Suprapubic skin (tissue), 4 donors: ENCODE results near the gene CCT7. TPM values are rescaled to one million over a fixed set of nuclear protein-coding genes. Genes with fewer than 3 reads are reported as not detected.

Source experiments
- DNase-seq, 2 donors: peaks; one replicate each; pipeline ENCODE4 v3.0.0-alpha.2; 2019; ENCODE audit warnings: low spot score in 2 of 2
- H3K27ac ChIP-seq: fragments of 200-600 bp; sonication (generic); one replicate; pipeline ENCODE4 v1.5.1; 2019
- H3K27me3 ChIP-seq: fragments of 200-600 bp; sonication (generic); one replicate; pipeline ENCODE4 v1.5.1; 2019
- H3K36me3 ChIP-seq: fragments of 200-600 bp; sonication (generic); one replicate; pipeline ENCODE4 v1.5.1; 2019
- H3K4me1 ChIP-seq: fragments of 200-600 bp; sonication (generic); one replicate; pipeline ENCODE4 v1.5.1; 2019
- H3K4me3 ChIP-seq: fragments of 200-600 bp; sonication (generic); one replicate; pipeline ENCODE4 v1.5.1; 2019; ENCODE audit warnings: mild to moderate bottlenecking
- H3K9me3 ChIP-seq: fragments of 200-600 bp; sonication (generic); one replicate; pipeline ENCODE4 v1.5.1; 2019
- EP300 ChIP-seq: sonication (generic); formaldehyde crosslinking; IDR thresholded peaks from one replicate; pipeline ENCODE4 v1.6.1; 2017; ENCODE audit warnings: antibody characterized with exemption
- POLR2A ChIP-seq, 2 donors: fragments of 450-650 bp; IDR thresholded peaks; one replicate each; pipeline ENCODE4 v1.6.1; 2017; ENCODE audit warnings: antibody characterized with exemption in 2 of 2, mild to moderate bottlenecking in 2 of 2, moderate library complexity in 2 of 2
- POLR2AphosphoS5 ChIP-seq, 3 donors: sonication (generic); formaldehyde crosslinking; IDR thresholded peaks; one replicate each; pipeline ENCODE4 v1.6.1; 2017; ENCODE audit warnings: antibody characterized with exemption in 3 of 3
- WGBS: methylation state at CpG from one replicate; pipeline ENCODE4 v1.1.5; 2018; 5-methylcytosine and 5-hydroxymethylcytosine counted together
- total RNA-seq, 4 donors: library from RNA; depleted of rRNA; stranded (reverse); fragments of >200 nt; gene quantifications; one replicate each; pipeline ENCODE4 v1.1.0, GENCODE V29; 2016
- TF ChIP-seq, protein P1 (sequence below), 2 donors: fragments of 200-600 bp in 1 of 2; fragments of 450-650 bp in 1 of 2; sonication (generic) in 1 of 2; IDR thresholded peaks; one replicate each; pipeline ENCODE4 v1.5.1; 2016 to 2019; ENCODE audit warnings: antibody characterized with exemption in 2 of 2, mild to moderate bottlenecking in 1 of 2, moderate library complexity in 1 of 2

Gene CCT7
- total RNA-seq, 4 donors from 2014 or later, result 99.7 to 175 (median 158) TPM

GRCh38 chr2:73292906-73293533 lies 58.9 kb downstream of the CCT7 start:
- H3K27me3 ChIP-seq, result peaks cover 94% of the 10 kb centered on the region
- TF ChIP-seq, protein P1, sequence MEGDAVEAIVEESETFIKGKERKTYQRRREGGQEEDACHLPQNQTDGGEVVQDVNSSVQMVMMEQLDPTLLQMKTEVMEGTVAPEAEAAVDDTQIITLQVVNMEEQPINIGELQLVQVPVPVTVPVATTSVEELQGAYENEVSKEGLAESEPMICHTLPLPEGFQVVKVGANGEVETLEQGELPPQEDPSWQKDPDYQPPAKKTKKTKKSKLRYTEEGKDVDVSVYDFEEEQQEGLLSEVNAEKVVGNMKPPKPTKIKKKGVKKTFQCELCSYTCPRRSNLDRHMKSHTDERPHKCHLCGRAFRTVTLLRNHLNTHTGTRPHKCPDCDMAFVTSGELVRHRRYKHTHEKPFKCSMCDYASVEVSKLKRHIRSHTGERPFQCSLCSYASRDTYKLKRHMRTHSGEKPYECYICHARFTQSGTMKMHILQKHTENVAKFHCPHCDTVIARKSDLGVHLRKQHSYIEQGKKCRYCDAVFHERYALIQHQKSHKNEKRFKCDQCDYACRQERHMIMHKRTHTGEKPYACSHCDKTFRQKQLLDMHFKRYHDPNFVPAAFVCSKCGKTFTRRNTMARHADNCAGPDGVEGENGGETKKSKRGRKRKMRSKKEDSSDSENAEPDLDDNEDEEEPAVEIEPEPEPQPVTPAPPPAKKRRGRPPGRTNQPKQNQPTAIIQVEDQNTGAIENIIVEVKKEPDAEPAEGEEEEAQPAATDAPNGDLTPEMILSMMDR (IDR thresholded peaks at IDR 0.05), result no peak
- TF ChIP-seq EP300 (no peak), POLR2AphosphoS5 (IDR thresholded peaks at IDR 0.05) (no peak), POLR2A (IDR thresholded peaks at IDR 0.05) (no peak)
- no peaks in the 10 kb centered on the region for H3K36me3 ChIP-seq
- no peak for DNase-seq
- H3K9me3 ChIP-seq, result no peaks in the 10 kb centered on the region
- H3K27ac ChIP-seq, result no peak overlapping the region
- WGBS, result 0% methylated on average over 1 of the region's 64 CpGs
- H3K4me3 ChIP-seq, result peak overlapping the region; percentile 53
- H3K4me1 ChIP-seq, result peaks cover 30% of the 10 kb centered on the region

DNA sequence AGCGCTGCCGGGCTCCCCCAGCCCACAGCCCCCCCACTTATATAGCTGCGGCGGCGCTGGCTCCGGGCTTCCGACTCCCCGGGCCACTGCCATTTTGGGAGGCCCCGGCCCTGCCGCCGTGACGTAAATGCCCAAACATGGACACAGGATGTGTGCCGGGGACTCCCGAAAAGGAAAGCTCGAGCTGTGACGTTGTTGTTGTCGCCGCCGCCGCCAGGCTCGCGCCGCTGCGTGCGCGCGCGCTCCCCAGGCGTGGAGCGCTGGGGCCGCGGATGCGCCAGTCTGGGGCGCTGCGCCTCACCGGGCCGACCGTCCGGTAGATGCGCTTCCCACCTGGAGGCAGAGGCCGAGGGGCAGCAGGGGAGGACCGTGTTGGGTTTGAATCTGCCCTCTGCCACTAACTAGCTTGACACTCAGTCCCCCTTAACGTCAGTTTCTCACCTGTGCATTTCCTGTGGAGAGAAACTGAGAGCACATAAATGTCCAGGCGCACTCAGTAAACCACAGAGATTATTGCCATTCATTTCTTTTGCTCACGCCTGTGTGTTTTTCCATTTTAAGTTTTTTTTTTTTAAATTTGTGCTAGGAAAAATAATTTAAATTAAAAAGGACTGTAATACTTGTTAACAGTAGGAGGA lies 59.5 kb downstream of the CCT7 start, which contains the start of gene EGR4:
TSS of gene EGR4 (minus strand) at position 15 of the 638 bp plus-strand sequence. CDS start 231 bp downstream, outside the sequence.
- peaks cover 96% of the 10 kb centered on the region for H3K27me3 ChIP-seq
- H3K27ac ChIP-seq, result no peak within 1 kb of the TSS
- 12% methylated on average over 11 of the region's 45 CpGs for WGBS
- H3K9me3 ChIP-seq, result no peaks in the 10 kb centered on the region
- DNase-seq, result no peak
- H3K4me1 ChIP-seq, result peaks cover 30% of the 10 kb centered on the region
- H3K4me3 ChIP-seq, result peak within 1 kb of the TSS; percentile 53
- no peaks in the 10 kb centered on the region for H3K36me3 ChIP-seq
- TF ChIP-seq EP300, result no peak
- no peak for TF ChIP-seq POLR2A (IDR thresholded peaks at IDR 0.05)
- TF ChIP-seq POLR2AphosphoS5 (IDR thresholded peaks at IDR 0.05), result no peak
- TF ChIP-seq, protein P1 (IDR thresholded peaks at IDR 0.05), result no peak

- Histone ChIP-seq H3K36me3 (no peaks in the 10 kb centered on the region), H3K27me3 (peaks cover 94% of the 10 kb centered on the region), H3K4me3 (no peak overlapping the region), H3K27ac (no peak overlapping the region), H3K4me1 (peaks cover 30% of the 10 kb centered on the region), H3K9me3 (no peaks in the 10 kb centered on the region)
- 89% methylated on average over 2 of the region's 2 CpGs for WGBS
- TF ChIP-seq POLR2A (IDR thresholded peaks at IDR 0.05) (no peak), EP300 (no peak), POLR2AphosphoS5 (IDR thresholded peaks at IDR 0.05) (no peak)
- TF ChIP-seq, protein P1 (IDR thresholded peaks at IDR 0.05), result no peak
- no peak for DNase-seq
These were observed 60.1 kb downstream of the CCT7 start for GRCh38 chr2:73294239-73294638.

- Histone ChIP-seq H3K27me3 (peaks cover 90% of the 10 kb centered on the region), H3K27ac (no peak overlapping the region), H3K36me3 (no peaks in the 10 kb centered on the region), H3K9me3 (no peaks in the 10 kb centered on the region), H3K4me1 (peaks cover 30% of the 10 kb centered on the region), H3K4me3 (no peak overlapping the region)
- DNase-seq, result no peak
- TF ChIP-seq, protein P1 (IDR thresholded peaks at IDR 0.05), result no peak
- no peak for TF ChIP-seq EP300
- no peak for TF ChIP-seq POLR2AphosphoS5 (IDR thresholded peaks at IDR 0.05)
- TF ChIP-seq POLR2A (IDR thresholded peaks at IDR 0.05), result no peak
- 33% methylated on average over 5 of the region's 5 CpGs for WGBS
These were observed 61.8 kb downstream of the CCT7 start for GRCh38 chr2:73295751-73296400.

GRCh38 chr2:73297151-73297559 lies 63.0 kb downstream of the CCT7 start:
- Histone ChIP-seq H3K4me3 (no peak overlapping the region), H3K36me3 (no peaks in the 10 kb centered on the region), H3K4me1 (peaks cover 17% of the 10 kb centered on the region), H3K27me3 (peaks cover 82% of the 10 kb centered on the region), H3K27ac (no peak overlapping the region), H3K9me3 (no peaks in the 10 kb centered on the region)
- no peak for TF ChIP-seq EP300
- no peak for TF ChIP-seq POLR2A (IDR thresholded peaks at IDR 0.05)
- TF ChIP-seq, protein P1 (IDR thresholded peaks at IDR 0.05), result no peak
- no peak for TF ChIP-seq POLR2AphosphoS5 (IDR thresholded peaks at IDR 0.05)
- WGBS, result 8% methylated on average over 2 of the region's 2 CpGs
- DNase-seq, result no peak
